ENCODE measurements around the gene NTNG1.

Gene NTNG1

GRCh38 chr1:107487506-107487905 lies 346.7 kb downstream of the NTNG1 start:
- H3K27ac ChIP-seq: no peak overlapping the region
- no peak overlapping the region for H3K9ac ChIP-seq
- no peaks in the 10 kb centered on the region for H3K9me3 ChIP-seq (replicated peaks in 1 of 11)
- H3K4me1 ChIP-seq: no peaks in the 10 kb centered on the region
- no peaks in the 10 kb centered on the region for H4K20me1 ChIP-seq
- H3K27me3 ChIP-seq: no peaks in the 10 kb centered on the region
- H3K4me3 ChIP-seq: no peak overlapping the region
- TF ChIP-seq Cebpa-rat (IDR thresholded peaks at IDR 0.05): no peak
- no peaks in the 10 kb centered on the region for H3K36me3 ChIP-seq
- no peak overlapping the region for H3K4me2 ChIP-seq

- Histone ChIP-seq H3K9me3 (replicated peaks in 1 of 11) (no peaks in the 10 kb centered on the region), H3K27me3 (no peaks in the 10 kb centered on the region), H3K27ac (no peak overlapping the region), H3K36me3 (no peaks in the 10 kb centered on the region), H3K4me1 (no peaks in the 10 kb centered on the region), H3K4me3 (no peak overlapping the region), H3K9ac (no peak overlapping the region), H3K4me2 (no peak overlapping the region), H4K20me1 (no peaks in the 10 kb centered on the region)
- TF ChIP-seq Cebpa-rat (IDR thresholded peaks at IDR 0.05): no peak
These were observed 350.7 kb downstream of the NTNG1 start for GRCh38 chr1:107491582-107491981.

- no peaks in the 10 kb centered on the region for H3K27me3 ChIP-seq
- H3K4me2 ChIP-seq: no peak overlapping the region
- no peak overlapping the region for H3K4me3 ChIP-seq
- no peak for TF ChIP-seq Cebpa-rat (IDR thresholded peaks at IDR 0.05)
- H3K4me1 ChIP-seq: no peaks in the 10 kb centered on the region
- H3K27ac ChIP-seq: no peak overlapping the region
- no peak overlapping the region for H3K9ac ChIP-seq
- no peaks in the 10 kb centered on the region for H4K20me1 ChIP-seq
- H3K9me3 ChIP-seq (replicated peaks in 1 of 11): no peaks in the 10 kb centered on the region
- no peaks in the 10 kb centered on the region for H3K36me3 ChIP-seq
These were observed 352.4 kb downstream of the NTNG1 start for GRCh38 chr1:107493111-107493716.

- H3K4me2 ChIP-seq: no peak overlapping the region
- no peaks in the 10 kb centered on the region for H3K36me3 ChIP-seq
- no peaks in the 10 kb centered on the region for H3K4me1 ChIP-seq
- no peaks in the 10 kb centered on the region for H4K20me1 ChIP-seq
- H3K9ac ChIP-seq: no peak overlapping the region
- H3K9me3 ChIP-seq (replicated peaks in 1 of 11): no peaks in the 10 kb centered on the region
- no peak for TF ChIP-seq Cebpa-rat (IDR thresholded peaks at IDR 0.05)
- no peaks in the 10 kb centered on the region for H3K27me3 ChIP-seq
- no peak overlapping the region for H3K27ac ChIP-seq
- H3K4me3 ChIP-seq: no peak overlapping the region
These were observed 353.2 kb downstream of the NTNG1 start for GRCh38 chr1:107494061-107494460.

GRCh38 chr1:107496002-107496401 lies 355.2 kb downstream of the NTNG1 start:
- Histone ChIP-seq H3K9me3 (replicated peaks in 1 of 11) (no peaks in the 10 kb centered on the region), H3K9ac (no peak overlapping the region), H3K27me3 (no peaks in the 10 kb centered on the region), H3K4me3 (no peak overlapping the region), H3K27ac (no peak overlapping the region), H3K36me3 (no peaks in the 10 kb centered on the region), H3K4me2 (no peak overlapping the region), H3K4me1 (no peaks in the 10 kb centered on the region), H4K20me1 (no peaks in the 10 kb centered on the region)
- no peak for TF ChIP-seq Cebpa-rat (IDR thresholded peaks at IDR 0.05)

- no peak overlapping the region for H3K4me3 ChIP-seq
- TF ChIP-seq Cebpa-rat (IDR thresholded peaks at IDR 0.05): no peak
- no peaks in the 10 kb centered on the region for H3K9me3 ChIP-seq (replicated peaks in 1 of 11)
- no peaks in the 10 kb centered on the region for H3K27me3 ChIP-seq
- H3K9ac ChIP-seq: no peak overlapping the region
- H3K36me3 ChIP-seq: no peaks in the 10 kb centered on the region
- H3K27ac ChIP-seq: no peak overlapping the region
- no peaks in the 10 kb centered on the region for H4K20me1 ChIP-seq
- no peak overlapping the region; a peak in 1 of 22 replicates for H3K4me2 ChIP-seq
- H3K4me1 ChIP-seq: no peaks in the 10 kb centered on the region
These were observed 358.4 kb downstream of the NTNG1 start for GRCh38 chr1:107499139-107499744.

GRCh38 chr1:107501081-107501605 lies 360.3 kb downstream of the NTNG1 start:
- no peaks in the 10 kb centered on the region for H3K9me3 ChIP-seq (replicated peaks in 1 of 11)
- H3K36me3 ChIP-seq: no peaks in the 10 kb centered on the region
- H3K27ac ChIP-seq: no peak overlapping the region
- H4K20me1 ChIP-seq: no peaks in the 10 kb centered on the region
- no peak overlapping the region for H3K4me3 ChIP-seq
- H3K9ac ChIP-seq: no peak overlapping the region
- H3K27me3 ChIP-seq: no peaks in the 10 kb centered on the region
- H3K4me2 ChIP-seq: no peak overlapping the region
- TF ChIP-seq Cebpa-rat (IDR thresholded peaks at IDR 0.05): no peak
- no peaks in the 10 kb centered on the region for H3K4me1 ChIP-seq

- TF ChIP-seq Cebpa-rat (IDR thresholded peaks at IDR 0.05): no peak
- Histone ChIP-seq H4K20me1 (no peaks in the 10 kb centered on the region), H3K4me1 (no peaks in the 10 kb centered on the region), H3K36me3 (peaks cover 0 to 9% (median 5%) of the 10 kb centered on the region in 11 experiments; a peak in 8 of 22 replicates), H3K9me3 (replicated peaks in 1 of 11) (peaks cover 22 to 35% (median 26%) of the 10 kb centered on the region in 11 experiments), H3K27ac (no peak overlapping the region), H3K4me2 (no peak overlapping the region), H3K4me3 (no peak overlapping the region; a peak in 1 of 20 replicates), H3K27me3 (no peaks in the 10 kb centered on the region), H3K9ac (no peak overlapping the region)
These were observed 369.5 kb downstream of the NTNG1 start for GRCh38 chr1:107510347-107510746.

- H3K9me3 ChIP-seq (replicated peaks in 1 of 11): peaks cover 22 to 35% (median 26%) of the 10 kb centered on the region in 11 experiments
These were observed 372.0 kb downstream of the NTNG1 start for GRCh38 chr1:107512836-107513235.

GRCh38 chr1:107514841-107515240 lies 374.0 kb downstream of the NTNG1 start:
- TF ChIP-seq Cebpa-rat (IDR thresholded peaks at IDR 0.05): no peak
- Histone ChIP-seq H3K27me3 (no peaks in the 10 kb centered on the region), H4K20me1 (no peaks in the 10 kb centered on the region), H3K4me2 (no peak overlapping the region), H3K9ac (no peak overlapping the region), H3K36me3 (peaks cover 0 to 9% (median 5%) of the 10 kb centered on the region in 11 experiments; a peak in 8 of 22 replicates), H3K27ac (no peak overlapping the region), H3K4me3 (no peak overlapping the region), H3K4me1 (no peaks in the 10 kb centered on the region), H3K9me3 (replicated peaks in 1 of 11) (peaks cover 17 to 21% (median 20%) of the 10 kb centered on the region in 11 experiments)

More at GRCh38 chr1:107512836-107513235, 372.0 kb downstream of the NTNG1 start:
- H3K4me2 ChIP-seq: no peak overlapping the region
- no peaks in the 10 kb centered on the region for H3K27me3 ChIP-seq
- H3K9ac ChIP-seq: no peak overlapping the region
- H3K4me3 ChIP-seq: no peak overlapping the region
- no peak for TF ChIP-seq Cebpa-rat (IDR thresholded peaks at IDR 0.05)
- H3K27ac ChIP-seq: no peak overlapping the region
- no peaks in the 10 kb centered on the region for H4K20me1 ChIP-seq
- peaks cover 0 to 9% (median 5%) of the 10 kb centered on the region in 11 experiments; a peak in 8 of 22 replicates for H3K36me3 ChIP-seq
- H3K4me1 ChIP-seq: no peaks in the 10 kb centered on the region

All from BLaER1 treated with 17β-estradiol and CSF1 and Interleukin-3, amounts not matched to agents 10 nM and 100 nM (cell line).